ENCODE results near the gene CREB3L2.
A peak's percentile ranks its signal among the peaks of the same experiment; 100 is the strongest.
"Not testable (repeated sequence)": the region's sequence is repeated elsewhere in the genome, so short reads cannot be mapped to it uniquely, and the experiment has no call there.

The CREB3L2 gene

DNA sequence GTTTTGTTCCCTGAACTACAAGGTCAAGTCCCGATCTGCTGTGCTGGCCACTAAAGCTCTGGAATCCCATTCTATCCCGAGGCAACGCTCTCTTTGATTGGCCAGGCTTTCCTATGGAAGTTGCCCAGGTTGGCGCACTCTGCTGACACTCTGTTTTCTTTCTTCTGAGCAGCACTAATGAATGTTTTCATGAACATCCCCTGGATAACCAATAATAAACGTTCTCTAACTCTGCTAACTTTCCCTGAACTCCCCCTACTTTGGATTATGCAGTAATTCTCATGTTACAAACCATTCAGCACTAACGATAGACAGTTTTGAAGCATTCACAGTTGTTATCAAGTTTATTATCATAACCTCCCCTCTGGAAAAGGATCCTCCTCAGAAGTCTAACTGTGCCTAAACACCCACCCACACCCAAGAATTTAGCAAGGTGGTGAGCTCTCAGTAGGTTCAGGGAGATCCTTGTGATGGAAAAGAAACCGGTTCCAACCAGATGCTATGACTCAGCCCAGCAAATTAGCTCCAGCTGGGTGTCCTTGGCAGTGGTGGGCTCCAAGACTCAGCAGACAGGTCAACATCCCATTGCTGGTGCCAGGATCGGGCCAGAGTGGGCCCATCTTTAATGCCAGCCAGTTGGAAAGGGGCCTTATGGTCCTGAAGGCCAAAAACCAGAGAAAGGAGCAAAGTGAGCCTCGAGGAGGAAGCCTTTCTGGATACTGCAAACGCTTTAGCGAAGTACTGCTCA lies 68.4 kb downstream of the CREB3L2 start:
- DNase-seq (ENCODE audit: low read depth in 2 of 2): no peak

DNA sequence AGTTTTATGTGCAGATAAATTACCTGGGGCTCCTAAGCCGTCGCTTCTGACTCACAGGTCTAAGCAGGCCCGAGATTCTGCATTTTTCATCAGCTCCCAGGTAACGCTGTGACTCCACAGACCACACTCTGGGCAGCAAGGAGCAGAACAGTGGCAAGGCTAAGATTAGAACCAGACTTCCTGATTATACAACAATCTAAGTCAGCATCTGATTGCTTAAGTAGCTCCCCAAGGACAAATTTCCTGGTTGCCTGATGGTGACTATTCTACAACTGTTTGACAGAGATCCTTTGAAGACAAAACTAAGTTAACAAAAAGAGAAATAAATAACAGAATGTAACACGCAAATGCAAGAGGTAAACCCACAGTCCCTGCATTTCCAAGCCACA lies 69.0 kb downstream of the CREB3L2 start:
- no peak for DNase-seq (ENCODE audit: low read depth in 2 of 2)

DNA sequence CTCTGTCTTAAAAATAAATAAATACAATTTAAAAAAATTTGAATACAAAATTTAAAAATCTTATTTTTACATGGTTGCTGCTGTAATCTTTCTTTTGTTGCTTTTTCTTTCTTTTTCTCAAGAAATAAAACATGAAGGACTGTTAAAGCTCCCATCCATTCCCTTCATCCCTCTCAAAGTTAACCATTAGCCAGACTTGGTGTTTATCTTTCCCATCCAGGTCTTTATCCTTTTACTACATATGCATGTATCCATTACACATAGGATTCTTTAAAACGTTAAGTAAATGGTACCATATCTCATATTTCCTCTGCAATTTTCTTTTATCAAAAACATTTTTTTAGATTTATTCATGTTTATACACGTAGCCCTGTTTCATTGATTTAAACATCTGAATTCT lies 70.1 kb downstream of the CREB3L2 start:
- DNase-seq (ENCODE audit: low read depth in 2 of 2): no peak

GRCh38 chr7:137930581-137930980 lies 71.3 kb downstream of the CREB3L2 start:
- no peak for DNase-seq (ENCODE audit: low read depth in 2 of 2)

DNA sequence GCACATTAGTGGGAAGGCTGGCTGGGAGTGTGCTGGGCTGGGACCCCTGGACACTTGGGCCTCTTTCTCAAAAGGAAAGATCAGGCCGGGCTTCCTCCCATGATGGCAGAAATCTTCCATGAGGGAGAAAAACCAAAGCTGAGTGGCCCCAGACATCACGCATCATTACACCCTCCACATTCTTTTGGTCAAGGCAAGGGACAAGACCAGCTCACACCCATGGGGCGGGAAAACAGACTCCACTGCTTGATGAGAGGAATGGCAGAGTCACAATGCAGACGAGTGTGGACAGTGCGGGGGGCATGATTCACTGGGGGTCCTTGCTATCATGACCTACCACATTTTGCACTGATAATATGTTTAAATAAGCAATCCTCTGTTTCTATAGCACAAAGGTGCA lies 73.3 kb downstream of the CREB3L2 start:
- no peak for DNase-seq (ENCODE audit: low read depth in 2 of 2)

GRCh38 chr7:137927386-137927785 lies 74.5 kb downstream of the CREB3L2 start:
- no peak for DNase-seq (ENCODE audit: low read depth in 2 of 2)

DNA sequence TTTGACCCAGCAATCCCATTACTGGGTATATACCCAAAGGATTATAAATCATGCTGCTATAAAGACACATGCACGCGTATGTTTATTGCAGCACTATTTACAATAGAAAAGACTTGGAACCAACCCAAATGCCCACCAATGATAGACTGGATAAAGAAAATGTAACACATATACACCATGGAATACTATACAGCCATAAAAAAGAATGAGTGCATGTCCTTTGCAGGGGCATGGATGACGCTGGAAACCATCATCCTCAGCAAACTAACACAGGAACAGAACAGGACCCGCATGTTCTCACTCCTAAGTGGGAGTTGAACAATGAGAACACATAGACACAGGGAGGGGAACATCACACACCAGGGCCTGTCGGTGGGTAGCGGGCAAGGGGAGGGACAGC lies 75.7 kb downstream of the CREB3L2 start:
- not testable (repeated sequence) for DNase-seq (ENCODE audit: low read depth in 2 of 2)

- DNase-seq (ENCODE audit: low read depth in 2 of 2): no peak
Observed at GRCh38 chr7:137925754-137926153, 76.1 kb downstream of the CREB3L2 start.

DNA sequence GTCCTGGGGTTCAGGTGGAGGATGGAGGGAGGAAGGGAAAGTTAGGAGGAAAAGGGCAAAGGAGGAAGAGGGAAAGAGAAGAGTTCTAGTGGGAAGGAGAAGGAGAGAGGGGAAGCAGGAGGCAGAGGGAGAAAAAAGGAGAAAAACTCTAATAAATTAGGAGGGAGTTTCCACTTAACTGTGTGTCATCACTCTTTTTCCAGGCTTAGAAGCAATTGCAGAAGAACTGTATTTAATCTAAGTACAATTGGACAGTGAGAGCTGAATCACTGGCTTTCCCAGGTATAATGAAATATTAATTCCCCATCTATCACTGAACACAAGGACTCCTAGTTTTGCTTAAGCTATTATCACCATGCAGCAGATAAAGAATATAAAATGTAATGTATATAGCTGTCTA lies 76.8 kb downstream of the CREB3L2 start:
- no peak for DNase-seq (ENCODE audit: low read depth in 2 of 2)

DNA sequence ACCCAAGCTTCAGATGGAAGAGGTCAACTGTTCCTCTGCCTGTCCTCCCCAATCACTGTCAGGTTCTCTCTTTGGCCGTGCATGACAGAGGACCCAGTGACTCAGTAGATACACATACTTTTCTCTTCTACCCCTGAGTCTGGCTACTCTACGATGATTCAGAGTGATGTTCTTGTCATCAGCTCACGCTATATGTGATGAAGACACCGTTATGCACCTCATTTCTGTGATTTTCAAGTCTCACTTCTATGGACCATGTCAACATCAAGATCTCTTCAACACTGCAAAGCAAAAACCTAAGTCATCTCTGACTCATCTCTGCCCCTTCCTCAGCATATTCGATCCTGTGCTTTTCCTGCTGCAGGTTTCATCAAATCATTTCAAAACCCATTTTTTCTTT lies 78.5 kb downstream of the CREB3L2 start:
- DNase-seq (ENCODE audit: low read depth in 2 of 2): no peak

- DNase-seq (ENCODE audit: low read depth in 2 of 2): no peak
Observed at GRCh38 chr7:137920637-137921399, 81.1 kb downstream of the CREB3L2 start.

DNA sequence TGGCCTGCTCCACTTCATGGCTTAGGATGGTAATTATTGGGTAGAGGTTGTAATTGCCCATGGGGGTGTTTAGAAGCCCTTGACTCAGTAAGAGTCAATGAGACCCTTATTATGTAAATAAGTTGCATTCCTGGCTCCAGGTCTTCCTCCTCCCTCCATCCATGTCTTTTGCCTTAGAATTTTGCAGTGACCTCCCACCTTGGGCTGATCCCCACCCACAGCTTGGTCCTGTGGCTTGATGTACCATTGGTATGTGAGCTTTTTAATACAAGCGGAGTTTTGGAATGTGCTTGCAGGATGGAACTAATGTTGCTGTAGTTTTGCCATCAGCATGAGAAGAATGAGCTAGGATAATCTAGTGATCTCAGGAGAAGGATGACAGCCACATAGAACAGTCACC lies 81.9 kb downstream of the CREB3L2 start:
- no peak for DNase-seq (ENCODE audit: low read depth in 2 of 2)

DNA sequence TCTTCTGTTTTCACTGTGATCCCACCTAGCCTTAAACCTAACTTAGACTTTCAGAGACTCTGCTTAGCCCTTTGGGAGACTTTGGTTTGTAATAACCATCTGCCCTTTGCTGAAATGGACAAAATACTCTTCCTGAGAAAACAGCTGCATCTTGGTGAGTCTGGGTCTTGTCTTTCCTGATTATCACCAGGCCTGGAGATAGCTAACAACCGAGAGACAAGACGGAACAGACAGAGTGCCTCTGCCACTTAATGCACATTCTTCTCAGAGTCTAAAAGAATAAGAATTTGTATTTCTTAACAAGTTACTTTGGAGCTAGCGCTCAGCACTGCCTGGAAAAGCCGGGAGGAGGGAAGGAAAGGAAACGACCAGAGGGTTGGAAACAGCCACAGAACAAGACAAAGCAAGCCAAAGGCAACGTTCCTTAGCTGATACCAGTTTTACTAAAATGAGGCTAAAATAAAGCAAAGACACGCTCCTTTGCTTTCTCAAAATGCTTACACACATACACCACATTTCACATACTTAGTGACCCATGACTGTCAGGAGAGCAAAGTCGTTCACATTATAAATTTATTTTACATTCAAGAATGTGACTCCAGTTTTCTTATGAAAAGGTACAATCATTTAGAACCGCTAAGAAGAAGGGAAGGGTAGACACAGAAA lies 84.8 kb downstream of the CREB3L2 start:
- DNase-seq (ENCODE audit: low read depth in 2 of 2): no peak

DNA sequence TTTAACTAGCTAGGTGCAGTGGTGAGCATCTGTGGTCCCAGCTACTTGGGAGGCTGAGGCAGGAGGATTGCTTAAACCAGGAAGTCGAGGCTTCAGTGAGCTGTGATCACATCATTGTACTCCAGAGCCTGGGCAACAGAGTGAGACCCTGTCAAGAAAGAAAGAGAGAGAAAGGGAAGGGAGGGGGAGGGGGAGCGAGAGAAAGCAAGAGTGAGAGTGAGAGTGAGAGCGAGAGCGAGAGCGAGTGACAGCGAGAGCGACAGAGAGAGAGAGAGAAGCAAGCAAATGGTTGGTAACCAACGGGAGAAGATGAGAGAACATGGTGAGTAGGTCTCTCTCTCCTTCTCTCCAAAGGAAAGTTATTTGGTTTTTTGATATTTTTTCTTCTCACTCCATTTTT lies 85.3 kb downstream of the CREB3L2 start:
- no peak for DNase-seq (ENCODE audit: low read depth in 2 of 2)

DNA sequence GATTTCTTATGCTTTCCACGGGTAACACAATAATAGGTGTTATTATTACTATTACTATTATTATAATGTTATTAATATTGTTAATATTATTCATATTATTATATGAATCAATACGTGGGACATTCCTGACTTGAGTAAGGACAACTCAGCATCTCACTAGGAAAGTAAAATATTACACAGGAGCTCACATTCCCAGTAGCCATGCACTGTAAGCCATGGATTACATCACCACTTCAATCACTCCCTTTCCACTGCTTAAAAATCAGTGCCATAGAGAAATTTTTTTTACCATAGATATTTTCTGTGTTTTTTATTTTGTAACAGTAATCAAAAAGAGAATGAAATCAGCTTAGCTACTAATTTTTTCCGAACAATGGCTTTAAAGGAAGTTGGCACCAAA lies 86.6 kb downstream of the CREB3L2 start:
- no peak for DNase-seq (ENCODE audit: low read depth in 2 of 2)

GRCh38 chr7:137913985-137914384 lies 87.9 kb downstream of the CREB3L2 start:
- DNase-seq (ENCODE audit: low read depth in 2 of 2): no peak

DNA sequence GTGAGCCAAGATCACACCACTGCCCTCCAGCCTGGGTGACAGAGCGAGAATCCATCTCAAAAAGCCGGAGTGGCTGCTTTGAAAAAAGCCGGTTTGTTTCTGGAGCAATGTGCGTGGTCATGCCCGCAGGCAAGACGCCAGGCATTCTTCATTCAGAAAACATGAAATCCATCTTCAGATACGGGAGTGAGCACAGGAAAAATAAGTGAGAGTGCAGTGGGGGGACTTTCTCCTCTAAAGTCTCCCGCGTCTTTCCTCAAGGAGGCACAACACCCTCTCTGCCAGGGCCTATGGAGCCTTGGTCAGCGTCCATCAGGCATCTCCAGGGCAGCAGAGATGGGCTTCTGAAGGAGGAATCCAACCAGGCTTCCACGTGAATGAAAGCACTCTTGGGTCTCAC lies 92.8 kb downstream of the CREB3L2 start:
- DNase-seq (ENCODE audit: low read depth in 2 of 2): no peak

DNA sequence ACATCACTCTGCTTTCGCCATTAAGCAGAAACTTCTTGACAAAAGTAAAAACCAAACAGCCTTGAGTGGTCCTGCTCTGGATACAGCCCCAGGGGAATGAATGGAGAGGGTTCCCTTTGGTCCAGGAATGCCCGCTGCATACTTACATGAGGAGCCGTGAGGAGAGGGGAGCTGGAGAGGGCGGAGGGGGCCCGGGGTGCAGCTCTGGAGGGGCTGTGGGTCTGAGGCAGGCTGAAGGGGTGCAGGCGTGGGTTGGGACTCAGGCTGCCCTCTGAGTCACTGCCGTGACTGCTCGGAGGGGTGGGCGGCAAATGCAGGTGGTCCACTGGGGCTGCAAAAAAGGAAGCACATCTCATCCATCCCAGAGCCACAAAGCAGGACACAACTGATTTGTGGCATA lies 93.8 kb downstream of the CREB3L2 start:
- no peak for DNase-seq (ENCODE audit: low read depth in 2 of 2)

DNA sequence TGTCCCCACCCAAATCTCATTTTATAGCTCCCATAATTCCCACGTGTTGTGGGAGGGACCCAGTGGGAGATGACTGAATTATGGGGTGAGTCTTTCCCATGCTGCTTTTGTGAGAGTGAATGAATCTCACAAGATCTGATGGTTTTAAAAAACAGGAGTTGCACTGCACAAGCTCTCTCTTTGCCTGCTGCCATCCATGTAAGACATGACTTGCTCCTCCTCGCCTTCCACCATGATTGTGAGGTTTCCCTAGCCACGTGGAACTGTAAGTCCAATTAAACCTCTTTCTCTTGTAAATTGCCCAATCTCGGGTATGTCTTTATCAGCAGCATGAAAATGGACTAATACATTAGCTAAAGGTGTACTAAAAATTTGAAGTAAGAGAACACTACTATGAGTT lies 95.2 kb downstream of the CREB3L2 start:
- DNase-seq (ENCODE audit: low read depth in 2 of 2): not testable (repeated sequence)

DNA sequence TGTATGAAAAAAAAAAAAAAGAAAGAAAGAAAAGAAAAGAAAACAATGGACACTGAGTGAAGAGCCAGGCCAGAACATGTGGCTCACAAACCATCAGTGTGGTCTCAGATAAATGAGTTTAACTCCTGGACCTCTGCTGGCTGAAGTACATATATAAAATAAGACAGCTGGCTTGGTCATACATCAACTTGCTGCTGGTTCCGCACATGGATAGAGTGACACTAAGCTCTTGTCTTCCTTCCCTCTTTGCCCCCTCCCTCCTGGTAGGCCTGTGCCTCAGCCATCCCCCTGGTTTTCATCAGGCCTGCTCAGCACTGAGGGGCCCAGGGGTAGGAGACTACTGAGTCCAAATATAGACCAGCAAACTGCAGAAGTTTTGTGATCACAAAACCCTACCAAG lies 97.1 kb downstream of the CREB3L2 start:
- DNase-seq (ENCODE audit: low read depth in 2 of 2): no peak

- peak; percentile 23 to 30 for DNase-seq (ENCODE audit: low read depth in 2 of 2)
Observed at GRCh38 chr7:137903382-137904169, 98.3 kb downstream of the CREB3L2 start.

GRCh38 chr7:137900137-137900536 lies 101.7 kb downstream of the CREB3L2 start:
- no peak for DNase-seq (ENCODE audit: low read depth in 2 of 2)
